ENCODE results near the gene ALKBH2. TPM values are rescaled to one million over a fixed set of nuclear protein-coding genes. Genes with fewer than 3 reads are reported as not detected.

ALKBH2 gene
- total RNA-seq, 1 donor from 2014 or later: 10.8 TPM

GRCh38 chr12:109102491-109102890, 9.2 kb upstream of the ALKBH2 start:
- no peak for DNase-seq (ENCODE audit: low read depth)
- no peak for TF ChIP-seq CTCF (conservative IDR thresholded peaks at IDR 0.05; ENCODE audit: low read depth, low read length)
- H3K4me3 ChIP-seq (ENCODE audit: low read depth, low read length): no peak overlapping the region

GRCh38 chr12:109100741-109101140, 7.5 kb upstream of the ALKBH2 start:
- no peak overlapping the region for H3K4me3 ChIP-seq (ENCODE audit: low read depth, low read length)
- no peak for DNase-seq (ENCODE audit: low read depth)
- no peak for TF ChIP-seq CTCF (conservative IDR thresholded peaks at IDR 0.05; ENCODE audit: low read depth, low read length)

GRCh38 chr12:109099431-109100020, 6.3 kb upstream of the ALKBH2 start:
- H3K4me3 ChIP-seq (ENCODE audit: low read depth, low read length): peak overlapping the region; percentile 84
- TF ChIP-seq CTCF (conservative IDR thresholded peaks at IDR 0.05; ENCODE audit: low read depth, low read length): no peak
- no peak for DNase-seq (ENCODE audit: low read depth)

GRCh38 chr12:109098651-109099050, 5.4 kb upstream of the ALKBH2 start:
- TF ChIP-seq CTCF (conservative IDR thresholded peaks at IDR 0.05; ENCODE audit: low read depth, low read length): no peak
- H3K4me3 ChIP-seq (ENCODE audit: low read depth, low read length): peak overlapping the region; percentile 84
- DNase-seq (ENCODE audit: low read depth): no peak

- no peak for TF ChIP-seq CTCF (conservative IDR thresholded peaks at IDR 0.05; ENCODE audit: low read depth, low read length)
- no peak for DNase-seq (ENCODE audit: low read depth)
These were observed 4.9 kb upstream of the ALKBH2 start for GRCh38 chr12:109098183-109098604.

GRCh38 chr12:109097435-109098182, 4.3 kb upstream of the ALKBH2 start, which contains the start of gene UNG:
Gene UNG (plus strand): TSS chr12:109097597. CDS start chr12:109097680, 83 bp downstream.
- TF ChIP-seq CTCF (conservative IDR thresholded peaks at IDR 0.05; ENCODE audit: low read depth, low read length): no peak
- DNase-seq (ENCODE audit: low read depth): no peak
- peak within 1 kb of the TSS; percentile 84 for H3K4me3 ChIP-seq (ENCODE audit: low read depth, low read length)

More at GRCh38 chr12:109098183-109098604, 4.9 kb upstream of the ALKBH2 start:
- H3K4me3 ChIP-seq (ENCODE audit: low read depth, low read length): peak overlapping the region; percentile 84

- H3K4me3 ChIP-seq (ENCODE audit: low read depth, low read length): peak overlapping the region; percentile 67
- no peak for TF ChIP-seq CTCF (conservative IDR thresholded peaks at IDR 0.05; ENCODE audit: low read depth, low read length)
- DNase-seq (ENCODE audit: low read depth): no peak
These were observed 3.8 kb upstream of the ALKBH2 start for GRCh38 chr12:109097140-109097434.
